HG02763 (cell line): ENCODE data around the gene CLMP.
A peak's percentile ranks its signal among the peaks of the same experiment; 100 is the strongest.
"Not testable (repeated sequence)": the region's sequence is repeated elsewhere in the genome, so short reads cannot be mapped to it uniquely, and the experiment has no call there.

Source experiments
- ATAC-seq: cut with Tn5 transposase; IDR thresholded peaks from one replicate; pipeline ENCODE4 v1.9.1; 2021; ENCODE audit warnings: mild to moderate bottlenecking, moderate library complexity; ENCODE audit not compliant: unreplicated experiment

CLMP gene

GRCh38 chr11:123060277-123061000 is 134.6 kb downstream of the CLMP start:
- no peak for ATAC-seq

GRCh38 chr11:123059041-123059920 is 135.8 kb downstream of the CLMP start:
- not testable (repeated sequence) for ATAC-seq

- ATAC-seq = no peak
Measured at GRCh38 chr11:123057661-123058305, 137.3 kb downstream of the CLMP start.

- no peak for ATAC-seq
Measured at GRCh38 chr11:123056835-123057491, 138.1 kb downstream of the CLMP start.

- no peak for ATAC-seq
Measured at GRCh38 chr11:123055191-123055901, 139.7 kb downstream of the CLMP start.

GRCh38 chr11:123054301-123055065 is 140.6 kb downstream of the CLMP start:
- peak; percentile 62 for ATAC-seq

- ATAC-seq = no peak
Measured at GRCh38 chr11:123052901-123053721, 141.9 kb downstream of the CLMP start.

- no peak for ATAC-seq
Measured at GRCh38 chr11:123051634-123052033, 143.4 kb downstream of the CLMP start.

- ATAC-seq = no peak
Measured at GRCh38 chr11:123051146-123051545, 143.9 kb downstream of the CLMP start.

GRCh38 chr11:123047947-123048293 is 147.1 kb downstream of the CLMP start:
- ATAC-seq = no peak

- ATAC-seq = no peak
Measured at GRCh38 chr11:123047266-123047946, 147.6 kb downstream of the CLMP start.

GRCh38 chr11:123046473-123047259 is 148.4 kb downstream of the CLMP start:
- ATAC-seq = no peak

- ATAC-seq = no peak
Measured at GRCh38 chr11:123045101-123045500, 149.9 kb downstream of the CLMP start.

GRCh38 chr11:123041185-123041584 is 153.9 kb downstream of the CLMP start:
- ATAC-seq = no peak

- no peak for ATAC-seq
Measured at GRCh38 chr11:123040111-123040432, 155.0 kb downstream of the CLMP start.

- ATAC-seq = no peak
Measured at GRCh38 chr11:123035831-123036230, 159.2 kb downstream of the CLMP start.

- ATAC-seq = no peak
Measured at GRCh38 chr11:123034597-123034996, 160.5 kb downstream of the CLMP start.

- no peak for ATAC-seq
Measured at GRCh38 chr11:123033895-123034294, 161.2 kb downstream of the CLMP start.
